Tibial nerve (tissue), 4 donors: ENCODE measurements around the gene CBL. TPM values are rescaled to one million over a fixed set of nuclear protein-coding genes. Genes with fewer than 3 reads are reported as not detected.

Source experiments
- DNase-seq, 2 donors: peaks; one replicate each; pipeline ENCODE4 v3.0.0-alpha.2; 2019; ENCODE audit warnings: low spot score in 2 of 2
- H3K27ac ChIP-seq, 4 donors: fragments of 200-600 bp; sonication (generic) in 3 of 4; one replicate each; pipeline ENCODE4 v1.5.1; 2017 to 2019; ENCODE audit warnings: mild to moderate bottlenecking in 1 of 4
- H3K27me3 ChIP-seq, 2 donors: fragments of 200-600 bp; sonication (generic) in 1 of 2; one replicate each; pipeline versions ENCODE4 v1.5.1 to v1.6.0; 2017 to 2019
- H3K36me3 ChIP-seq, 3 donors: fragments of 200-600 bp; sonication (generic); one replicate each; pipeline ENCODE4 v1.5.1; 2018 to 2019
- H3K4me1 ChIP-seq, 4 donors: fragments of 200-600 bp; sonication (generic) in 3 of 4; one replicate each; pipeline ENCODE4 v1.5.1; 2017 to 2019
- H3K4me3 ChIP-seq, 4 donors: fragments of 200-600 bp; sonication (generic) in 3 of 4; one replicate each; pipeline ENCODE4 v1.5.1; 2017 to 2019; ENCODE audit warnings: mild to moderate bottlenecking in 1 of 4, moderate library complexity in 1 of 4
- H3K9me3 ChIP-seq, 4 donors: fragments of 200-600 bp; sonication (generic) in 3 of 4; one replicate each; pipeline ENCODE4 v1.5.1; 2017 to 2019
- EP300 ChIP-seq, 2 donors: sonication (generic); formaldehyde crosslinking; IDR thresholded peaks; one replicate each; pipeline ENCODE4 v1.6.1; 2017; ENCODE audit warnings: antibody characterized with exemption in 2 of 2, mild to moderate bottlenecking in 1 of 2
- POLR2A ChIP-seq, 2 donors: fragments of 450-650 bp; IDR thresholded peaks; one replicate each; pipeline ENCODE4 v1.6.1; 2017; ENCODE audit warnings: antibody characterized with exemption in 2 of 2, mild to moderate bottlenecking in 2 of 2, moderate library complexity in 2 of 2
- WGBS, 2 donors: methylation state at CpG; one replicate each; pipeline ENCODE4 v1.1.5; 2018; 5-methylcytosine and 5-hydroxymethylcytosine counted together
- total RNA-seq, 4 donors: library from RNA; depleted of rRNA; stranded (reverse); fragments of >200 nt; gene quantifications; one replicate each; pipeline ENCODE4 v1.1.0, GENCODE V29; 2016
- TF ChIP-seq, protein P1 (sequence below), 5 experiments: fragments of 200-600 bp in 3 of 5; fragments of 450-650 bp in 2 of 5; sonication (generic) in 3 of 5; IDR thresholded peaks; one replicate each; pipeline ENCODE4 v1.5.1; 2016 to 2019; ENCODE audit warnings: antibody characterized with exemption in 5 of 5, mild to moderate bottlenecking in 3 of 5, moderate library complexity in 2 of 5

The CBL gene
- total RNA-seq, 4 donors from 2014 or later, result 14.2 to 19.2 (median 16.0) TPM

DNA sequence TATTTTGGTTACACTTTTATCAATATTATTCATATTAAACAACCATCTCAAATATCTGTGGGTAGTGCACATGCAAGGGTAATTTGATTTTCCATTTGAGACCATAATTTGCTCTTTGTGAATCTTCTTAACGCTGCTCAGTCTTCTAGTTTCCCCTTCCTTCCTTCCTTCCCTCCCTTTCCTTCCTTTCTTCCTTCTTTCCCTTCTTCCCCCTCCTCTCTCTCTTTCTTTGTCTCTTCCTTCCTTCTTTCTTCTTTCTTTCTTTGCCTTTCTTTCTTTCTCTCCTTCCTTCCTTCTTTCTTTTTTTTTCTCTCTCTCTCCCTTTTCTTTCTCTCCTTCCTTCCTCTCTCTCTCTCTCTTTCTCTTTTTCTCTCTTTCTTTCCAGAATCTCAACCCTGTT is 124.1 kb downstream of the CBL start:
- no peak for DNase-seq
- no peak overlapping the region for H3K27ac ChIP-seq
- peaks cover 0 to 9% (median 6%) of the 10 kb centered on the region in 4 donors for H3K4me1 ChIP-seq
- no peaks in the 10 kb centered on the region for H3K27me3 ChIP-seq
- 50% methylated on average over 1 of the region's 1 CpG for WGBS, 2 donors
- TF ChIP-seq POLR2A (IDR thresholded peaks at IDR 0.05), result no peak
- TF ChIP-seq, protein P1, sequence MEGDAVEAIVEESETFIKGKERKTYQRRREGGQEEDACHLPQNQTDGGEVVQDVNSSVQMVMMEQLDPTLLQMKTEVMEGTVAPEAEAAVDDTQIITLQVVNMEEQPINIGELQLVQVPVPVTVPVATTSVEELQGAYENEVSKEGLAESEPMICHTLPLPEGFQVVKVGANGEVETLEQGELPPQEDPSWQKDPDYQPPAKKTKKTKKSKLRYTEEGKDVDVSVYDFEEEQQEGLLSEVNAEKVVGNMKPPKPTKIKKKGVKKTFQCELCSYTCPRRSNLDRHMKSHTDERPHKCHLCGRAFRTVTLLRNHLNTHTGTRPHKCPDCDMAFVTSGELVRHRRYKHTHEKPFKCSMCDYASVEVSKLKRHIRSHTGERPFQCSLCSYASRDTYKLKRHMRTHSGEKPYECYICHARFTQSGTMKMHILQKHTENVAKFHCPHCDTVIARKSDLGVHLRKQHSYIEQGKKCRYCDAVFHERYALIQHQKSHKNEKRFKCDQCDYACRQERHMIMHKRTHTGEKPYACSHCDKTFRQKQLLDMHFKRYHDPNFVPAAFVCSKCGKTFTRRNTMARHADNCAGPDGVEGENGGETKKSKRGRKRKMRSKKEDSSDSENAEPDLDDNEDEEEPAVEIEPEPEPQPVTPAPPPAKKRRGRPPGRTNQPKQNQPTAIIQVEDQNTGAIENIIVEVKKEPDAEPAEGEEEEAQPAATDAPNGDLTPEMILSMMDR (IDR thresholded peaks at IDR 0.05), result no peak
- no peak for TF ChIP-seq EP300 (IDR thresholded peaks at IDR 0.05)
- H3K4me3 ChIP-seq, result no peak overlapping the region
- H3K36me3 ChIP-seq, result no peaks in the 10 kb centered on the region
- H3K9me3 ChIP-seq, result no peaks in the 10 kb centered on the region

- Histone ChIP-seq H3K4me1 (peaks cover 0 to 29% (median 10%) of the 10 kb centered on the region in 4 donors), H3K27ac (no peak overlapping the region), H3K36me3 (peaks cover 0 to 18% (median 0%) of the 10 kb centered on the region in 3 donors), H3K27me3 (no peaks in the 10 kb centered on the region), H3K9me3 (no peaks in the 10 kb centered on the region), H3K4me3 (no peak overlapping the region)
- no peak for DNase-seq
- TF ChIP-seq, protein P1 (IDR thresholded peaks at IDR 0.05), result no peak
- no peak for TF ChIP-seq POLR2A (IDR thresholded peaks at IDR 0.05)
- TF ChIP-seq EP300 (IDR thresholded peaks at IDR 0.05), result no peak
- WGBS, 2 donors, result 69 to 80% methylated on average over 4 of the region's 4 CpGs
Measured at GRCh38 chr11:119332111-119332765, 126.1 kb downstream of the CBL start.

DNA sequence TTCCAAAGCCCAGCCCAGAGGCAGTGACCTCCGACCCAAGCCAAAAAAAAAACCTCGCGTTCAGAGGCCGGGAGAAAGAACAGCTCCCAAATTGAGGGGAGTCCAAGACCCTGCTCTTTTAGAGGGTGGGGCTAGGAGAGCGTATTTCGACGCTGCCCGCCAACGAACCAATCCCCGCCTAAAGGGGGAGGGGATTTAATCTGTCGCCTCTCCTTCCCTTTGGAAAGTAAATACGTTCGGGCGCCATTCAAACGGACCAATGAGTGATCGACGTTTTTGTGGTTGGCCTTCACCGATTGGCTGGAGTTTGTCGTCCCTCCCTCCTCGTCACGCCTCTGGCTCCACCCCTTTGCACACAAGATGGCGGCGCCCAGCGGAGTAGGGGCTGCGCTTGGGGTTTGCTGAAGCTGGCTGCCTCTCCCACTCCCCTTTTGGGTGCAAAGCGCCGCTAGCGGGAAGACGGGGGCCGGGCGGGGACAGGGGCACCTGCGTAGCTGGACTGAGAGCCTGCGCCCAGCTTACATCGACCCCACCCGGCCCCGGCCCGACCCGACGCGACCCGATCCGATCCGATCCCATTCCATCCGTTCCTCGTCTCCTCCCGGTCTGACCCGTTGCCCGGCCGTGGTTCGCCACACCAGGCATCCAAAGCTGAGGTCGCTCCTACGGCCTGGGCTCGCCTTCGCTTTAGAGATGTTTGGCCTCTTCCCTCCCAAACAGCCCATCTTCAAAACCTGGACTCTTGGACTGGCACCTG is 128.2 kb downstream of the CBL start, which contains the start of gene RNF26:
Gene RNF26 (plus strand): TSS at position 354 of the 757 bp plus-strand sequence. CDS start 596 bp downstream, outside the sequence.
- Histone ChIP-seq H3K27ac (peak within 1 kb of the TSS; percentile 83 to 94 (median 88)), H3K27me3 (no peaks in the 10 kb centered on the region), H3K9me3 (no peaks in the 10 kb centered on the region), H3K4me1 (peaks cover 0 to 50% (median 22%) of the 10 kb centered on the region in 4 donors), H3K4me3 (peak within 1 kb of the TSS; percentile 75 to 88 (median 82)), H3K36me3 (peaks cover 0 to 23% (median 0%) of the 10 kb centered on the region in 3 donors)
- TF ChIP-seq POLR2A (IDR thresholded peaks at IDR 0.05) (peak; percentile 47 to 78), EP300 (IDR thresholded peaks at IDR 0.05) (peak; percentile 31 to 91)
- TF ChIP-seq, protein P1 (IDR thresholded peaks at IDR 0.05), result no peak
- peak; percentile 94 to 98 for DNase-seq
- WGBS, 2 donors, result 0% methylated on average over 33 to 52 of the region's 54 CpGs

- Histone ChIP-seq H3K27ac (peak overlapping the region; percentile 83 to 94 (median 88)), H3K4me1 (peaks cover 0 to 58% (median 30%) of the 10 kb centered on the region in 4 donors), H3K27me3 (no peaks in the 10 kb centered on the region), H3K9me3 (no peaks in the 10 kb centered on the region), H3K36me3 (peaks cover 0 to 23% (median 0%) of the 10 kb centered on the region in 3 donors), H3K4me3 (peak overlapping the region; percentile 75 to 88 (median 82))
- 66 to 69% methylated on average over 14 of the region's 15 CpGs for WGBS, 2 donors
- no peak for DNase-seq
- TF ChIP-seq POLR2A (IDR thresholded peaks at IDR 0.05) (no peak), EP300 (IDR thresholded peaks at IDR 0.05) (no peak)
- TF ChIP-seq, protein P1 (IDR thresholded peaks at IDR 0.05), result no peak
Measured at GRCh38 chr11:119335091-119335654, 129.0 kb downstream of the CBL start.
